K562 (cell line): Measurements from ENCODE around the gene PRDM16. TPM values are rescaled to one million over a fixed set of nuclear protein-coding genes. Genes with fewer than 3 reads are reported as not detected.

Experiments used
- ATAC-seq: fragments of 200-7000 bp; cut with Tn5 transposase; 3 replicates; pipeline ENCODE4 v1.9.1; 2020; ENCODE audit warnings: moderate library complexity
- BruUV-seq: library from RNA; stranded (reverse); fragments of 400-500 nt; replicated peaks from 2 replicates; lab custom pipeline; 2021; lab: Mats Ljungman, UMichigan
- CTCF ChIA-PET: fragments of 300-600 bp; formaldehyde crosslinking; extraction: SDS; loops from one replicate; lab custom pipeline; 2021; ENCODE audit warnings: low intra/inter-chr PET ratio; lab: Yijun Ruan, JAX
- POLR2A ChIA-PET: fragments of 300-600, 350-650 bp; sonication (Branson Sonifier 250); formaldehyde crosslinking; extraction: SDS; loops from one replicate; lab custom pipeline; 2021; ENCODE audit warnings: antibody characterized with exemption, inconsistent platforms; lab: Yijun Ruan, JAX
- DNase-seq, 4 experiments: peaks; one replicate each; pipeline versions ENCODE4 v3.0.0 to v3.0.0-alpha.2; 2011 to 2018; ENCODE audit warnings: low spot score in 3 of 4, mixed read lengths in 3 of 4; ENCODE audit errors: extremely low read depth in 1 of 4
- FAIRE-seq: peaks from 2 replicates; lab custom pipeline; 2011; peaks lifted over from hg19 to GRCh38; lab: Jason Lieb, UNC
- H2AFZ ChIP-seq: 2 replicates; pipeline ENCODE4 v1.6.0; 2011; ENCODE audit warnings: low read depth, low read length, control low read depth, inconsistent platforms
- H3K27ac ChIP-seq: fragments of 200-600 bp; 3 replicates; pipeline ENCODE4 v1.8.0; 2011; ENCODE audit warnings: low read depth, mild to moderate bottlenecking, control low read depth, inconsistent platforms, low read length, moderate library complexity, mixed read lengths; ENCODE audit errors: extremely low read depth
- H3K27me3 ChIP-seq, 2 experiments: fragments of 300-600 bp in 1 of 2; 2 replicates in 1 of 2; 3 replicates in 1 of 2; pipeline versions ENCODE4 v1.6.0 to v1.8.0; 2011; ENCODE audit warnings: inconsistent platforms in 2 of 2, low read length in 2 of 2, mild to moderate bottlenecking in 1 of 2, mixed read lengths in 1 of 2, moderate library complexity in 1 of 2; ENCODE audit not compliant: control insufficient read depth in 2 of 2, insufficient read depth in 2 of 2
- H3K36me3 ChIP-seq: fragments of 300-600 bp; 3 replicates; pipeline ENCODE4 v1.8.0; 2011; ENCODE audit warnings: mild to moderate bottlenecking, low read length, inconsistent platforms; ENCODE audit not compliant: control insufficient read depth, insufficient read depth
- H3K4me1 ChIP-seq, 2 experiments: fragments of 200-600 bp in 1 of 2; replicated peaks in 1 of 2; 2 replicates in 1 of 2; 3 replicates in 1 of 2; pipeline versions ENCODE4 v1.5.1 to v1.8.0; 2011; ENCODE audit warnings: inconsistent platforms in 2 of 2, low read length in 2 of 2, mild to moderate bottlenecking in 1 of 2, mixed read lengths in 1 of 2, moderate library complexity in 1 of 2; ENCODE audit not compliant: control insufficient read depth in 2 of 2, insufficient read depth in 2 of 2
- H3K4me2 ChIP-seq: 2 replicates; pipeline ENCODE4 v1.6.1; 2011; ENCODE audit warnings: low read length, control low read depth, inconsistent platforms, mixed read lengths; ENCODE audit not compliant: insufficient read depth
- H3K4me3 ChIP-seq: fragments of 200-600 bp; sonication (generic), shearing (Covaris generic); 2 replicates; pipeline ENCODE4 v1.5.1; 2016; ENCODE audit warnings: control low read depth, inconsistent platforms
- H3K79me2 ChIP-seq: fragments of 200-600 bp; 3 replicates; pipeline ENCODE4 v1.8.0; 2011; ENCODE audit warnings: low read length, inconsistent platforms; ENCODE audit not compliant: control insufficient read depth, insufficient read depth
- H3K9ac ChIP-seq, 2 experiments: 2 replicates each; pipeline versions ENCODE4 v1.6.0 to v1.6.1; 2011; ENCODE audit warnings: low read depth in 2 of 2, low read length in 2 of 2, control low read depth in 1 of 2, inconsistent platforms in 1 of 2, mild to moderate bottlenecking in 1 of 2, mixed read lengths in 1 of 2; ENCODE audit not compliant: insufficient read depth in 1 of 2
- H3K9me1 ChIP-seq: one replicate; pipeline ENCODE4 v1.6.0; 2011; ENCODE audit warnings: inconsistent platforms, mild to moderate bottlenecking, low read length, moderate library complexity; ENCODE audit not compliant: control insufficient read depth, insufficient read depth
- H3K9me3 ChIP-seq: replicated peaks from 2 replicates; pipeline ENCODE4 v1.5.1; 2011; ENCODE audit warnings: low read depth, low read length, inconsistent platforms; ENCODE audit not compliant: control insufficient read depth, insufficient read depth
- H4K20me1 ChIP-seq: replicated peaks from 2 replicates; pipeline ENCODE4 v1.6.1; 2011; ENCODE audit warnings: low read length, inconsistent platforms, mixed read lengths; ENCODE audit not compliant: control insufficient read depth, insufficient read depth
- PYGO2 ChIP-seq: fragments of 450-650 bp; IDR thresholded peaks from 2 replicates; pipeline ENCODE4 v1.6.1; 2016; ENCODE audit warnings: mild to moderate bottlenecking, missing genetic modification characterization, moderate library complexity, missing compliant biosample characterization
- UBTF ChIP-seq, 2 experiments: IDR thresholded peaks; 2 replicates each; pipeline ENCODE4 v1.6.1; 2012; ENCODE audit warnings: improper control_type of control experiment in 2 of 2, low read depth in 2 of 2, low read length in 2 of 2, borderline replicate concordance in 1 of 2
- WGBS: fragments of 100-300 bp; shearing (Covaris generic); methylation state at CpG from one replicate; pipeline ENCODE4 v1.1.6; 2016; ENCODE audit warnings: low coverage, mixed read lengths; ENCODE audit not compliant: insufficient coverage; ENCODE audit errors: missing lambda C conversion rate; 5-methylcytosine and 5-hydroxymethylcytosine counted together
- in situ Hi-C: fragments of 300-500 bp; cut with MboI; formaldehyde crosslinking; loops from 4 replicates; pipeline ENCODE4 v1.15.0; 2018; ENCODE audit warnings: inconsistent platforms, mixed read lengths
- intact Hi-C: fragments of 100-400 bp; cut with micrococcal nuclease; formaldehyde crosslinking; loops from 2 replicates; pipeline ENCODE4 v1.14.2; 2022
- polyA plus RNA-seq, 8 experiments: library from polyadenylated mRNA; depleted of rRNA in 4 of 8; stranded (reverse) in 5 of 8; unstranded in 3 of 8; fragments of >200 nt; fragmentation: Nextera tagmentation in 2 of 8; fragmentation: Illumina TruSeq in 1 of 8; extraction: Ambion mirVana in 2 of 8; extraction: Trizol in 1 of 8; gene quantifications; 2 replicates each; pipeline versions ENCODE4 v1.2.1 to v1.2.3, GENCODE V29; 2011 to 2014; ENCODE audit warnings: inconsistent platforms in 1 of 8, missing spikeins in 1 of 8
- total RNA-seq, 7 experiments: library from RNA; depleted of rRNA in 6 of 7; stranded (reverse); fragments of >200 nt in 6 of 7; fragmentation: Illumina TruSeq in 2 of 7; extraction: Trizol in 2 of 7; gene quantifications; 2 replicates each; pipeline versions ENCODE4 v1.2.1 to v1.2.3, GENCODE V29; 2011 to 2021; ENCODE audit warnings: low replicate concordance in 1 of 7

The PRDM16 gene
- total and polyA plus RNA-seq, 9 of the 15 experiments (the other 6 are each of a cell fraction or from before 2014, with no cell fraction given) = 0.10 to 0.27 TPM; not detected in 7

GRCh38 chr1:3393024-3393986 is 324.3 kb downstream of the PRDM16 start:
- POLR2A ChIA-PET = interaction anchor here (0.6 kb wide), 1 partner anchor 112 kb away, joined by 3 read pairs; no protein-coding TSS in a partner anchor
- 7% methylated on average over 46 of the region's 63 CpGs for WGBS
- CTCF ChIA-PET = no interaction called here
- no peak overlapping the region for H3K27ac ChIP-seq
- in situ Hi-C loops = no loop called here
- H3K9me1 ChIP-seq = no peaks in the 10 kb centered on the region
- H3K4me2 ChIP-seq = no peak overlapping the region
- no TSS peak for BruUV-seq
- FAIRE-seq (no peak), ATAC-seq (no peak), DNase-seq (no peak)
- intact Hi-C loops = no loop called here
- H4K20me1 ChIP-seq = peaks cover 11% of the 10 kb centered on the region; the same call in 1 of the 2 replicates
- H3K9me3 ChIP-seq = no peaks in the 10 kb centered on the region
- H2AFZ ChIP-seq = no peak overlapping the region
- H3K4me1 ChIP-seq = peaks cover 0 to 10% of the 10 kb centered on the region in 2 experiments; a peak in 2 of 5 replicates
- H3K27me3 ChIP-seq = peaks cover 79 to 90% of the 10 kb centered on the region in 2 experiments
- TF ChIP-seq UBTF (IDR thresholded peaks at IDR 0.05; ENCODE audit: borderline replicate concordance in 1 of 2, low read depth in 2 of 2, low read length in 2 of 2) = 0 out of 4 replicates have a peak, but pooled peaks of 1 of the 2 experiments have one; percentile 62
- no peak for TF ChIP-seq PYGO2 (tag)
- H3K36me3 ChIP-seq = no peaks in the 10 kb centered on the region
- no peak overlapping the region for H3K9ac ChIP-seq
- no peaks in the 10 kb centered on the region for H3K79me2 ChIP-seq
- H3K4me3 ChIP-seq = no peak overlapping the region
